22Rv1 (cell line): ENCODE results near the gene CORIN.

Experiments used
- ZFX ChIP-seq: fragments of 450-650 bp; IDR thresholded peaks from 2 replicates; pipeline ENCODE4 v1.6.1; 2017; ENCODE audit warnings: antibody characterized with exemption, borderline replicate concordance
- TF ChIP-seq, protein P1 (sequence below): fragments of 450-650 bp; IDR thresholded peaks from 2 replicates; pipeline ENCODE4 v1.5.1; 2017; ENCODE audit warnings: mild to moderate bottlenecking

DNA sequence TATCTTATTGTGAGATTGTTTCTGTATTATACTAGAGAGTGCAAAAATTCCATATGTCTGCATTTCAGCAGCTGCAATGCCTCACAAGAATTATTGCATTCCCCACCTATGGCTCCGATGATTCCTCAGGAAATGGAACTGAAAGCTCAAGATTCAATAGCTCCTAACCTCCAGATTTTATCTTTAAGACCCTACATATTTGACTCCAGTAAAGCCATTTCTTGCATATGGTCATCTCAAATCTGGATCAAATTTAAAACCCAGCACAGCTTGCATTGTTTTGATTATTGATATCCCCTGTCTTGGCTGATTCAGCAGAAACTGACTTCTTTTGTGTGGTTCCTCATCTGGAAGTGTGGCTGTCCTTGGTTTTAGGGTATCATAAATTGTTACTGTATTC, 142.6 kb downstream of the CORIN start:
- TF ChIP-seq, protein P1, sequence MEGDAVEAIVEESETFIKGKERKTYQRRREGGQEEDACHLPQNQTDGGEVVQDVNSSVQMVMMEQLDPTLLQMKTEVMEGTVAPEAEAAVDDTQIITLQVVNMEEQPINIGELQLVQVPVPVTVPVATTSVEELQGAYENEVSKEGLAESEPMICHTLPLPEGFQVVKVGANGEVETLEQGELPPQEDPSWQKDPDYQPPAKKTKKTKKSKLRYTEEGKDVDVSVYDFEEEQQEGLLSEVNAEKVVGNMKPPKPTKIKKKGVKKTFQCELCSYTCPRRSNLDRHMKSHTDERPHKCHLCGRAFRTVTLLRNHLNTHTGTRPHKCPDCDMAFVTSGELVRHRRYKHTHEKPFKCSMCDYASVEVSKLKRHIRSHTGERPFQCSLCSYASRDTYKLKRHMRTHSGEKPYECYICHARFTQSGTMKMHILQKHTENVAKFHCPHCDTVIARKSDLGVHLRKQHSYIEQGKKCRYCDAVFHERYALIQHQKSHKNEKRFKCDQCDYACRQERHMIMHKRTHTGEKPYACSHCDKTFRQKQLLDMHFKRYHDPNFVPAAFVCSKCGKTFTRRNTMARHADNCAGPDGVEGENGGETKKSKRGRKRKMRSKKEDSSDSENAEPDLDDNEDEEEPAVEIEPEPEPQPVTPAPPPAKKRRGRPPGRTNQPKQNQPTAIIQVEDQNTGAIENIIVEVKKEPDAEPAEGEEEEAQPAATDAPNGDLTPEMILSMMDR: no peak
- no peak for TF ChIP-seq ZFX
